NCI-H1092 (cell line): Measurements from ENCODE around the gene PLXDC1.
"Not testable (repeated sequence)": the region's sequence is repeated elsewhere in the genome, so short reads cannot be mapped to it uniquely, and the experiment has no call there.

Source experiments
- DNase-seq: peaks from one replicate; lab custom pipeline; 2025; lab: John Stamatoyannopoulos, UW

PLXDC1 gene

DNA sequence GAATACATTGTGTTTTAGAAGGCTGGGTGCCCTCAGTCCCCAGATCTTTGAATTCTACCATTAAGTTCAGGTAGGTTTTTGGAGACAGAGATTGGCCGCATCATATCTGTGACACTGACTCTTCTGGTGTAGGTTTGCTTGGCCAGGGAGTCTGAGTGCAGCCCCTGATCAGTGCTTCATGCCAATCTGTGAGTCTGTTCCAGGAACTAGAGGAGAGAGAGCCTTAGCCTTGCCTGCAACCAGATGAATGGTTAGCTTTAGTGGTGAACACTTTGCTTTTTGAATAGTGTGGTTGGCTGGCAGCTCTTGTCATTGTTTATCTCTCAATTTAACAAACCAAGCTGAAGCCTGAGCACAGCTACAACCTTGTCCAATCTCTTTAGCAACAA is 87.8 kb downstream of the PLXDC1 start:
- DNase-seq = no peak

DNA sequence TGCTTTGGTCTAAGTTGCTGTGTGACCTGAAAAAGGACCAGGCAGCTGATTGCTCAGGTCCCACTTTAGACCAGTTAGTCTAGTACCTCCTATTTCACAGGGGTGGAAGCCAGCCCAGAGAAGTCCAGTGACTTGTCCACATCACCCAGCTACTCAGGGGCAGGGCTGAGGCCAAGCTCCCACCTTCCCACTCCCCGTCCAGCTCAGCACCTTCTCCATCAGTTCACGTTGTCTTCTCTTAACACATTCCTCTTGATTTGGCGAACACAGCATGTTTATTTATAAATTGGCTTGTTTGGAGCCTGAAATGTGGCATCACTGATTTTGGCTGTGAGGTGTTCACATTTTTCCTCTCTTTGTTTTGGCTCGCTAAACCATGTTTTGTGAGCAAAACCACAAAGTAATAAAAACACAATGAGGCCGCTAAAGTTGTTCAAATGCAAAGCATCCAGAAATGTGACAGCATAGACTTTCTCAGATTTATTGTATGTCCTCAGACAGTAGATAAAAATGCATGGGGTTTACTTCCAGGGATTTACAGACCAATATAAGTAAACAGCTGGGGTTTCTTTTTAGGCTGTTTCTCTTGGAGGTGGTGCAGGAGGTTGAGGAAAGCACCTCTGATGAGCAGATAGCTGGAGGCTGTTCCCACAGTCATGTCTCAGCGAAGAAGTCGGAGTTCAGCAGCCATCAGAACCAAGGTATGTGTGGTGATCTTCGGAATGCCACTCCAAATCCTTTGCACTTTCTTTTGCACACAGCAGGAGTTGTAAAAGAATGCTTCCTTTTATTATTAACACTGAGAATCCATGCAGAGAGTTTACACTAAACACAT is 88.4 kb downstream of the PLXDC1 start:
- no peak for DNase-seq

DNA sequence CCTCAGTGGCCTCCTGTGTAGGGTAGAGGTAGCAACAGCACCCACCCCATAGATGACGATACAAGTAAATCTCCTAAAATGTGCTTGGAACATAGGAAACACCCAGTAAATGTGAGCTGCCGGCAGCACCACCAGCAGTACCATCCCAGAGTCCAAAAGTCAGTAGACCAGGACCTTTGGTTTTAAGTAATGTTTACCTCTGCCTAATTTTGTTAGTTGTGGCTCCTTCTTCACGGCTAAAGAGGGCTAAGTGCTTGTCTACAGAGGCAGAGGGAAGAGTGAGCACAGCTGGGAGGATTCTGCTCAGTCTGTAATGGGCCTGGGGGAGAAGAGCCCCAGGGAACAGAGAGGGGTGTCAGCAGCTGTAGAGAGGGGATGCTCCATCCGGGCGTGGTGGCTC is 92.9 kb downstream of the PLXDC1 start:
- DNase-seq = no peak

DNA sequence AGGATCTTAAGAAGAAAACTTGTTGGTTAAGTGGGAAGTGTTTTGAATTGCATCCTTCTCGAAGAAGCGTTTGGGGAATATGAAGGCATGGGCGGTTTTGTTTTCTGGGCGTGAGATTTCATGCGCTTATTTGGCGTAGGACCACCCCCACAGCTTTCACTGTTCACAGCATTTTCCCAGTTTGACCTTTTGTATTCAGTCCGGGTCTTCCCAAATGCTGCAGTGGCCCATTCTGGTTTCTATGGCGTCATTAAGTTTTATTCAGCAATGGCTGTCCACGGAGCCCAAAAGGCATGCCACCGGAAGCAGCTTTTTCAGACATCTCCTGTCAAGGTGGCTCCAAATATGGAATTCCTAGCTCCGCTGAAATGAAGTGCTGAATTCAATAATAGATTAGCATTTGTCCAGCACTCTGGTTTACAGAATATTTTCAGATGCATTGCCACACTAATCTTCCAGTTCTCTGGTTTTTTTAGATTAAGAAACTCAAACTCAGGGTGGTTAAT is 93.7 kb downstream of the PLXDC1 start:
- DNase-seq = no peak

DNA sequence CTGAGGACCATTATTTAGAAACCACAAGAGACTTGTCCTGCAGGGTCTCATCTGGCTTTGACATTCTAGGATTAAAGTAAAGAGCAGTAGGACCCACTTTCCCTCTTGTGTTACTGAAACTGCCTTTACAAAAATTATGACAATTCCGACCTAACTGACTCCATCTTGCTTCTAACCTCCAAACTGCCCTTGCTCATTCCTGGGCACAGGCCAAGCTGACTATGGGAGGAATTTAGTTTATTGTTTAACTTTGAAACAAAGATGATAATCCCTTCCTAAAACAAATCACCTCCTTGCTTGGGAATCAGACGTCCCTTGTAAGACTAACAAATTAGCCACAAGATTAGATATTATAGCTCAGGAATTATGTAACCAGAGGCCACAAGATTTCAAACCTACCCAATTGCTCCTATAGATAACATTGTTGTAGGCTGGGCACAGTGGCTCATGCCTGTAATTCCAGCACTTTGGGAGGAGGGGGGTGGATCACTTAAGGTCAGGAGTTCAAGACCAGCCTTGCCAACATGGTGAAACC is 97.3 kb downstream of the PLXDC1 start:
- DNase-seq = no peak

DNA sequence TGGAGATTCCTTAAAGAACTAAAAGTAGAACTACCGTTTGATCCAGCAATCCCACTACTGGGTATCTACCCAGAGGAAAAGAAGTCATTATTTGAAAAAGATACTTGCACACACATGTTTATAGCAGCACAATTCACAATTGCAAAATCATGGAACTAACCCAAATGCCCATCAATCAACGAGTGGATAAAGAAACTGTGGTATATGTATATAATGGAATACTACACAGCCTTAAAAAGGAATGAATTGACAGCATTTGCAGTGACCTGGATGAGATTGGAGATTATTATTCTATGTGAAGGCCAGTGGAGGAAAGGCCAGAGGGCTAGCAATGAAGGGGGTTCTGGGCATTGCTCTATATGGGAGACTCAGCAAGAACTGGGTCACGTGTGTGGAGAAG is 99.0 kb downstream of the PLXDC1 start:
- not testable (repeated sequence) for DNase-seq

DNA sequence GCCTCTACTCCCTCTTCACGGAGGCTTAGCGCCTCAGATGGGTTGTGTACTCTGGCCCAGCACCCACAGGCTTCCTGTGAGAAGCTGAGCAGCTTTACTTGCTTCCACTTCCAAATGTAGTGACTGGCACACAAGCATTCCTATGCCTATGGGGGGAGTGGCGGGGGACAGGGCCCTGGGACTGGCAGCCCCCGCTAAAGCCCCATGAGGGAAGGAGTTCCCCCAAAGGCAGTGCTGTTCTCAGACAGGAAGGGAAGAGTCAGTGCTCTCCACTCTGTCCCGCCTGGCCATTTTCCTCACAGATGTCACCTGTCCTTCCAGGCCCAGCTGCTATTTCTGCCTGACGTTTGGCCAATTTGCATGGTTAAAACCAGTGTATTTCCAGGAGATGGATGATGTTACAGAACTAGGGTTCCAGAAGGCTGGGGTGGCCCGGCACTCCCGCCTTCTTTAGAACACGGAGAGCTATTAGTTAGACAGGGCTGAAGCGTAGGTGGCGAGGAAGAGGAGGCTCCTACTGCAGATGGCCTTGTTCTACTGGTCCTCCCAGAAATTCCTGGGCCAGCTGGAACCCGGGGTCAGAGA is 100.3 kb downstream of the PLXDC1 start:
- DNase-seq = no peak

DNA sequence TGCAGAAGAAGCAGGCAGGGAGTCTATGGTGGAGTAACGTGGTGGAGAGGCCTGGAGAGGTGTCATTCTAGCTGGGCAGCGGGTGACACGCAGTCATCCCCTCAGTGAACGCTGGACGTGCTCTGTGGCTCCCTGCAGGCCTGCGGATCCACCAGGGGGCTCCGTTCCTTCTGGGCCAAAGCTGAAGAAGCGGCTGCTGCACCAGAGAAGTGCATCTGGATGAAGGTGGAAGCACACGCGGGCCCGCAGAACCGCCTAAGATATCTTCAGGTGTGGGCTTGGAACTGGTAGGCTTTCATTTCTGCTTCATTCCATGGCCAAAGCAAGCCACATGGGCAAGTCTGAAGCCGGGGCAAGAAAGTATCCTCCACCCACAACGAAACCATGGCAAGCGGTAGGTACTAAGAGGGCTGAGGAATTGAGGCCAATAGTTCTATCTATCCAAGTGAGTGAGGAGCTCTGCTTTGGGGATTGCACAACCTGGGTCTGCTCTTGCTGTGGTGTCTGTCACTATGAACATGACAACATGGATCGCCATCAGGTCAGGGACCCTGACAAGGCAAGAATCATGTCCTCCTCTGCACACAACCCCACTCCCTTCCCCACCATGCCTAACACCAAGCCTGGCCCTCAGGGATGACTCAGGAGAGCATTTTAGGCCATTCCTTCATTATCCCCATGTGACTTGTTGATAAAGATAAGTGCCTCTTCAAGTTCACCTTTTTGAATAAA is 105.3 kb downstream of the PLXDC1 start:
- DNase-seq = no peak

DNA sequence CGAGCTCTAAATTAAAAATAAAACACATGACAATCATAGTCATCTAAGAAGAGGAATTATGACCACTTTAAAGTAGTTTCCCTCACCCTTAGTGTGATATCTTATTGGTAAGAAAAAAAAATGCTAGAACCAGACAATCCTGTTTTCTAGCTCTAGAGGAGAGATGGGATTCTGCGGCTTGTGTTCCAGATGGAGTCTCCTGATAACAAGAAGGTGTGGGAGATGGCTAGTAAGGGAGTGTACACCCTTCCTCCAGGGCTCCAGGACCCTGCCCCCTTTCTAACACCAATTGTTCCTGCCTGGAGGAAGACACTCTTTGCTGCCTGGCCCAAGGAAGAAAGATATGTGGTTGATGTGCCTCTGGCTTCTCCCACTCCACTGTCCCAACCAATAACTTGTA is 115.4 kb downstream of the PLXDC1 start:
- DNase-seq = no peak

DNA sequence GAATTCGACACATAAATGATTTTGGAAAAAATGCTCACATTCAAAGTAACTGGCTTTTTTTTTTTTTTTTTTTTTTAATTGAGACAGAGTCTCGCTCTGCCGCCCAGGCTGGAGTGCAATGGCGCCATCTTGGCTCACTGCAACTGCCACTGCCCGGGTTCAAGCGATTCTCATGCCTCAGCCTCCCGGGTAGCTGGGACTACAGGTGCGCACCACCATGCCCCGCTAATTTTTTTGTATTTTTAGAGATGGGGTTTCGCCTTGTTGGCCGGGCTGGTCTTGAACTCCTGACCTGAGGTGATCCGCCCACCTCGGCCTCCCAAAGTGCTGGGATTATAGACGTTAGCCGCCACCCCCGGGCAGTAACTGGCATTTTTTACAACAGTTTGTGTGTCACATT is 115.9 kb downstream of the PLXDC1 start:
- DNase-seq = not testable (repeated sequence)

DNA sequence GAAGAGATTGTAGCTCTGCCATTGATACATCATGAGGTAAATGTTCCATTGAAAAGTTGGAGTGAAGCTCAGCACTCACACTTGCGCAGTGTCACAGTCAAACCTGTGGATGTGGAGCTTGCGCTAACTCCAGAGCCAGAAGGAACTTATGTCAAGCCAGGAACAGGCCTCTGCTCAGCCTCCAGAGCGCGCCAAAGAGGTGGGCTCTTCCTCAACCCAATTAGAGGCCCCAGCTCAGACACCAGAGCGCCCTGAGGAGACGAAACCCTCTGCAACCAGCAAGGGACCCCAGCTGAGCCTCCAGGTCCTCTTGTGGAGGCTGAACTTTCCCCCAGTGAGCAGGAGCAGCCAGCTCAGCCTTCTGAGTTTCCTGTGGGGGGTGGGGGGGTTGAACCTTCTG is 122.7 kb downstream of the PLXDC1 start:
- DNase-seq = no peak

DNA sequence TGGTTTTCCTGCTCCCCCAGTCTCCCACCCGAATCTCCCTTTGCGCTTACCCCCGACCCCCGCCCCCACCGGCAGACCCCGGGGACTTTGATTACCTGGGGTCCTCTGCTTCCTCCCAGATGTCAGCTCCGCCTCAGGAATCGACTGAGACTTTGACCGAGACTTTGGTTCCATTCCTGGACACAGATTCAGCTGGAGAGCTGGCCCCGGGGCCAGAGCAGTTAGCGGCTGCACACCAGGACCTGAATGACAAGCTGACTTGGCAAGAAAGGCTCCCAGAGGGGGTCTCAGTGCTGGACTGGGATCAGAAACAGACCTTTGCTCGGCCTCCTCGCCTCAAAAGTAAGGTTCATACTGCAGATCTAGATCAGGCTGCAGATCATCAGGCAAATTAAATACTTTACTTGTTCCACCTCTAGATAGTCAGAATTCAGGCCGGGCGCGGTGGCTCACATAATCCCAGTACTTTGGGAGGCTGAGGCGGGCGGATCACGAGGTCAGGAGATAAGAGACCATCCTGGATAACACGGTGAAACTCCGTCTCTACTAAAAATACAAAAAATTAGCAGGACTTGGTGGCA is 123.9 kb downstream of the PLXDC1 start:
- DNase-seq = no peak

DNA sequence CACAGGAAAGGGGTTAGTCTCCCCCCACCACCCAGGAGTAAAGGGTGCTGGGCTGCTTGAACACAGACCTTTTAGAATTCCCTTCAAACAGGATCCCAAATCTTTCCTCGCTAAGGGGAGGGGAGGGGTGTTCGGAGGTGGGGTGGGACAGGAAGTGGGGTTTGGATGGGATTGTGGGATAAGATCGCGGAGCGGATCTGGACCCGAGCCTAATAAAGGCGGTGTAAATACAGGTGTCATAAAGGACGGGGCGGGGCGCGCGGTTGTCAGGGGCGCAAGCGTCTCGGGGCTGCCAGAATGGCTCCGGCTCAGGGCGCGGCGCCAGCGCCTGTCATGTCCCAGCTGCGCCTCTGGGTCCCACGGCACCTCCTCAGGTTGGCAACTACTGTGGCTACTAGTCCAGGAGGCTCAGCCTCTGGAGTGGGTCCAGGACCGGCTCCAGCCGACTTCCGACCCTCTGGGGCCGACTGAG is 124.4 kb downstream of the PLXDC1 start:
- DNase-seq = peak; percentile 62

DNA sequence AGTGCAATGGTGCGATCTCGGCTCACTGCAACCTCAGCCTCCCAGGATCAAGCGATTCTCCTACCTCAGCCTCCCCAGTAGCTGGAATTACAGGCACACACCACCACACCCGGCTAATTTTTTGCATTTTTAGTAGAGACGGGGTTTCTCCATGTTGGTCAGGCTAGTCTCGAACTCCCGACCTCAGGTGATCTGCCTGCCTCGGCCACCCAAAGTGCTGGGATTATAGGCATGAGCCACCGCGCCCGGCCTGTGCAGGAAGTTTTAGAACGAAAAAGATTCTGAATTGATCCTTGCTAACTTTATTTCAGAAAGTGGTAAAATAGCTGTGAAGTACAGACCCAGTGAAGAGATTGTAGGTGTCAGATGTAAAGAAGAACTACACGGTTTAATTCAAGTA is 125.1 kb downstream of the PLXDC1 start:
- DNase-seq = not testable (repeated sequence)

DNA sequence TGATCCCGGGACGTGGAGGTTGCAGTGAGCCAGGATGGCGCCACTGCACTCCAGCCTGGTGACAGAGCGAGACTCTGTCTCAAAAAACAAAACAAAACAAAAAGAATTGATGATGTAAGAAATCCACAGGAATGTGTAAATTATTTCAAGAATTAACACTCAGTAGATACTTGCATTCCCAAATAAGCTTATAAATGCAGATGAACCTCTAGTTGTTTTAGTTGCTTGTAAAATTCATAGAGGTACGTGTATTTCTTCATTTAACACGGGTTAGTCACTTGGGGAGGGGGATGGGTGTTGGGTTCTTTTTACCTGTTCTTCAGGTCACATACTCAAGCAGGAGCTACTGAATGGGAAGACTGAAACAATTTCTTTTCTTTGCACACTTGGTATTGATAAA is 128.5 kb downstream of the PLXDC1 start:
- DNase-seq = no peak

DNA sequence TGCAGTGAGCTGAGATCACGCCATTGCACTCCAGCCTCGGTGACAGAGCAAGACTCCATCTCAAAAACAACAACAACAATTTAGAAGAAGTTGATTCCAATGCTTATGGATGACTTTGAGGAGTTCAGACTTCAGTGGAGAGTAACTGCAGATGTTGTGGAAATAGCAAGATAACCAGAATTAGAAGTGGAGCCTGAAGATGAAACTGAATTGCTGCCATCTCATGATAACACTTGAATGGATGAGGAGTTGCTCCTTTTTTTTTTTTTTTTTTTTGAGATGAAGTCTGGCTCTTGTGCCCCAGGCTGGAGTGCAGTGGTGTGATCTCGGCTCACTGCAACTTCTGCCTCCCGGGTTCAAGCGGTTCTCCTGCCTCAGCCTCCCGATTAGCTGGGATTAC is 131.4 kb downstream of the PLXDC1 start:
- not testable (repeated sequence) for DNase-seq

DNA sequence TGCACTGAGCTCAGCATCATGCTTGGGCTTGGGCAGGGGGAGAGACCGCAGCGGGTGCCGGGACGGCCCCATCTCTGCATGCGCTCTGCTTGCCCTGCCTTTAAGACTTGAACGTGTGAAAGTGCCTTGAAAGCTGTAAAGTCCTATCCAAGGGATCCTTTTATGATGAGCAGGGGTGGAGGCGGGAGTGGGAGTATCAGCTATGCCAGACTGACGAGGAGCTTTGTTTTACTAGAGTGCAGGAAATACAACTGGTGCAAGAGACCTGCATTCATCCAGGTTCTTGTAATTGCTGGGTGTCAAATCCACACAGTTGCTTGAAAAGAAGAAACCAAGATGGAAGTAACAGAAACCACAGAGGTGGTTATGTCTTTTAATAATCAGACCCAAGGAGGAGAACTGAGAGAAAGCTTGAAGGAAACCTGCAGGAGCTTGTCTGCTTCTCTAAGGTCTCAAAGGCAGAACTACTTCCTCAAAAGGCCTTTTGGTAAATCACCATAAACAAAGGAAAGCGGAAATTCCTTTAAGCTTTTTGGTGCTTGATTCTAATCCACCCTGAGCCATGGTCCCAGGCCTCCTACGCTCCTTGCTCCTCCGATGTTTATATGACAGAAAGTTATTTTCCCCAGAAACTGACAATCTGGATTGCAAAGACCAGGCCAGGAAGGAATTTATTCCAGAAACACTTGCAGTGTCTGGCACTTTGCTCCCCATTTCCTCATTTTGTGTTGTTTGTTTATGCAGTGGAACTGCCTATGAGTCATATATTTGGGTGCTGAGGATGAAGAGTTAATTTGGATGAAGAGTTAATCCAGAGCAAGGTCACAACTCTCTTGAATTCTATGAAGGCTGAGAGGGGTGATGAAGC is 132.9 kb downstream of the PLXDC1 start:
- DNase-seq = no peak

DNA sequence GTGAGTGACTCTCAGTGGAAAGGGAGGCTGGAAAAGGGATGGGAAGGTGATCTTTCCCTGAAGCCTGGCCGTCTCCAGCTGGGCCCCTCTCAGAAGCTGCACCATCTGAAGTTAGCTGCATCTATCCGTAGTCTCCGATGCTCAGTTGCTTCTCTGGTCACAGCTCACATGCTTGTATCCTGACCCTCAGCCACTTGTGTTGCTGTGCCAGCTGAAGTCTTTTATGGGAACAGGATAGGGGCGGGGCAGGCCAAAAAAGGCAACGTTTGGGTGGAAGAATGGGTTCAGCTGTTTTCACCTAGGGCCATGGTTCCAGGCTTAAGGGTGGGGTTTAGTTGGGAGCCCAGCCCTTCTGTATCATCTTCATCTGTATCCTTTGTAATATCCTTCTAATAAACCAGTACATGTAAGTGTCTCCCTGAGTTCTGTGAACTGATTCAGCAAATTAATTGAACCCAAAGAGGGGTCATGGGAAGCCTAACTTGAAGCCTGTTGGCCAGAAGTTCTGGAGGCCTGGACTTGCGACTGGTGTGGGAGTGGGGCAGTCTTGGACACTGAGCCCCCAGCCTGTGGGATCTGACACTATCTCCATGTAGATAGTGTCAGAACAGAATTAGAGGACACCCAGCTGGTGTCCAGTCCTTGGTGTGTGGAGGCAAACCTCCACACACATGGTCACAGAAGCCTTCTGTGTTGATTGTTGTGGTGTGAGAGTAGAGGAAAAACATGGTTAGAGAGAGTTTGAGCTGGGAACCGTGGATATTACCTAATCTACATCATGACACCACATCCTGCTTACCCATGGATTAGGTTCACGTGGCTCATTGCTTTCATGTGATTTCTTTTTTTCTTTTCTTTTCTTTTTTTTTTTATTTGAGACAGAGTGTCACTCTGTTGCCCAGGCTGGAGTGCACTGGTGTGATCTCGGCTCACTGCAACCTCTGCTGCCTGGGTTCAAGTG is 135.0 kb downstream of the PLXDC1 start:
- DNase-seq = no peak

DNA sequence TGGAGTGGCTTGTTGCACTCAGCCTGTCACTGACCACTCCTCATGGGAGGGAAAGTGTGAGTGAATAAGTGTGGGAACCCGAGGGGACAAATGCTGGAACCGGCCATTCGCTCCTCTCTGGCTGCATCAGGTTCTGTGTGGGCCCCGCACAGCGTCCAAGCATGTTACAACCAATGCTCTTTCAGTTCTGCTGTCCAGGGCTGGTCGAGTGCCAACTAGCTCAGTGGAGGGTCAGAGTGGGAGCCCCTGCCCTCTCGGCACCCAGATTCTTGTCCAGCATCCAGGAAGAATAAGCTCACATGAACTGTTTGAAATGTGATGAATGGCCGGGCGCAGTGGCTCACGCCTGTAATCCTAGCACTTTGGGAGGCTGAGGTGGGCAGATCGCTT is 135.9 kb downstream of the PLXDC1 start:
- DNase-seq = no peak
